Peyer's patch (tissue), 4 donors: ENCODE results near the gene PLXNA1. TPM values are rescaled to one million over a fixed set of nuclear protein-coding genes. Genes with fewer than 3 reads are reported as not detected.

Source experiments
- DNase-seq, 3 donors: peaks; one replicate each; pipeline ENCODE4 v3.0.0-alpha.2; 2017 to 2019
- H3K27ac ChIP-seq, 4 donors: fragments of 200-600 bp; sonication (generic); one replicate each; pipeline ENCODE4 v1.5.1; 2016 to 2019
- H3K27me3 ChIP-seq, 2 donors: fragments of 200-600 bp; sonication (generic); one replicate each; pipeline ENCODE4 v1.5.1; 2019
- H3K36me3 ChIP-seq, 3 donors: fragments of 200-600 bp; sonication (generic); one replicate each; pipeline ENCODE4 v1.5.1; 2016 to 2019
- H3K4me1 ChIP-seq, 4 donors: fragments of 200-600 bp; sonication (generic); one replicate each; pipeline ENCODE4 v1.5.1; 2016 to 2019
- H3K4me3 ChIP-seq, 4 donors: fragments of 200-600 bp; sonication (generic); 1 replicate in 3 of 4; 2 replicates in 1 of 4; pipeline ENCODE4 v1.5.1; 2016 to 2019; ENCODE audit warnings: mild to moderate bottlenecking in 1 of 4
- H3K9me3 ChIP-seq, 4 donors: fragments of 200-600 bp; sonication (generic); one replicate each; pipeline ENCODE4 v1.5.1; 2016 to 2019; ENCODE audit warnings: mild to moderate bottlenecking in 1 of 4
- POLR2A ChIP-seq, 2 donors: fragments of 450-650 bp; IDR thresholded peaks; one replicate each; pipeline ENCODE4 v1.5.1; 2017; ENCODE audit warnings: antibody characterized with exemption in 2 of 2, mild to moderate bottlenecking in 2 of 2, moderate library complexity in 2 of 2
- total RNA-seq, 4 donors: library from RNA; depleted of rRNA; stranded (reverse); fragments of >200 nt; gene quantifications; one replicate each; pipeline ENCODE4 v1.1.0, GENCODE V29; 2016
- TF ChIP-seq, protein P1 (sequence below), 6 experiments: fragments of 450-650 bp in 4 of 6; fragments of 200-600 bp in 2 of 6; sonication (generic) in 1 of 6; IDR thresholded peaks; one replicate each; pipeline ENCODE4 v1.5.1; 2017 to 2019; ENCODE audit warnings: antibody characterized with exemption in 6 of 6, mild to moderate bottlenecking in 3 of 6, moderate library complexity in 1 of 6

PLXNA1 gene
- total RNA-seq, 4 donors from 2014 or later = 30.1 to 54.5 (median 44.6) TPM

DNA sequence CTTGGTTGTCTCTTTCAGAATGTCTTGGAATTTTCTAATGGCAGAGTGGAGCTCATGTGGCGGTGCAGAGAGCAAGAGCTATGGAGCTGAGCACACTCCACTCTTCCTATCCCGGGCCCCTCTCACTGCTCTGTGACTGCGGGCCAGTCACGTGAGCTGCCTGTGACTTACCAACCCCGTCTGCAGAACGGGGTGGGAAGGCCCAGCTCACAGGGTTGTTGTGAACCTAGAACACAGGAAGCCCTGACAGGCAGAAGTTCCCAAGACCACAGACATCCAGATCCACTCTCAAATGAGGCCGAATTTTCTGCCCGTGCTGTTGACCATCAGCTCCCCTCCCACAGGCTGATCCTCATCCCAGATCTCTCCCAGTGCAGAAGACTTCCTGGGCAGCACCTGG, 35.5 kb upstream of the PLXNA1 start:
- H3K36me3 ChIP-seq = no peaks in the 10 kb centered on the region
- H3K27me3 ChIP-seq = no peaks in the 10 kb centered on the region
- no peak overlapping the region for H3K4me3 ChIP-seq
- peak in 1 of 3 donors; percentile 21 for DNase-seq
- TF ChIP-seq, protein P1, sequence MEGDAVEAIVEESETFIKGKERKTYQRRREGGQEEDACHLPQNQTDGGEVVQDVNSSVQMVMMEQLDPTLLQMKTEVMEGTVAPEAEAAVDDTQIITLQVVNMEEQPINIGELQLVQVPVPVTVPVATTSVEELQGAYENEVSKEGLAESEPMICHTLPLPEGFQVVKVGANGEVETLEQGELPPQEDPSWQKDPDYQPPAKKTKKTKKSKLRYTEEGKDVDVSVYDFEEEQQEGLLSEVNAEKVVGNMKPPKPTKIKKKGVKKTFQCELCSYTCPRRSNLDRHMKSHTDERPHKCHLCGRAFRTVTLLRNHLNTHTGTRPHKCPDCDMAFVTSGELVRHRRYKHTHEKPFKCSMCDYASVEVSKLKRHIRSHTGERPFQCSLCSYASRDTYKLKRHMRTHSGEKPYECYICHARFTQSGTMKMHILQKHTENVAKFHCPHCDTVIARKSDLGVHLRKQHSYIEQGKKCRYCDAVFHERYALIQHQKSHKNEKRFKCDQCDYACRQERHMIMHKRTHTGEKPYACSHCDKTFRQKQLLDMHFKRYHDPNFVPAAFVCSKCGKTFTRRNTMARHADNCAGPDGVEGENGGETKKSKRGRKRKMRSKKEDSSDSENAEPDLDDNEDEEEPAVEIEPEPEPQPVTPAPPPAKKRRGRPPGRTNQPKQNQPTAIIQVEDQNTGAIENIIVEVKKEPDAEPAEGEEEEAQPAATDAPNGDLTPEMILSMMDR (IDR thresholded peaks at IDR 0.05) = no peak
- TF ChIP-seq POLR2A (IDR thresholded peaks at IDR 0.05) = no peak
- H3K27ac ChIP-seq = peak overlapping the region in 1 of 4 donors; percentile 3
- H3K9me3 ChIP-seq = no peaks in the 10 kb centered on the region
- no peaks in the 10 kb centered on the region for H3K4me1 ChIP-seq

DNA sequence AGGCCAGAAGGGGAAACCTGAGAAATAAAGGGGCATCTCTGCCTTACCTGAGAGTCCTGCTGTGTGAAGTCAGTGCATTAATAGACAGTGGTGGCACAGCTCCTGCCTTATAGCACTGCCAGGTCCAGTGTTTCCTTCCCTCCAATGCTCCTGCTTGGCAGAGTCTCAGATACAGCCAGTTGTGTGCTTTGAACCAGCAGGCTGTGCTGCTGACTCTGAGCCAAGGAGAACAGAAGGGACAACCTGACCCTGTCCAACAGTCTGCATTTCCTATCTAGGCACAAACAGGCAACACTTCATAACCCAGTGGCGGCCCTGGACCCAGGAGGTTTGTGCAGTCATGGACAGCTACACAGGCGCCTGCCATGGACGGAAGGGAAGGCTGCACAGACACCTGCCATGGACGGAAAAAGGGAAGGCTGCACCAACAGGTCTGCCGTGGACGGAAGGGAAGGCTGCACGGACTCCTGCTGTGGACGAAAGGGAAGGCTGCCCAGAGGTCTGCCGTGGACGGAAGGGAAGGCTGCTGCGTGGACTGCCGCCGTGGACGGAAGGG, 33.9 kb upstream of the PLXNA1 start:
- H3K27me3 ChIP-seq = no peaks in the 10 kb centered on the region
- TF ChIP-seq, protein P1 (IDR thresholded peaks at IDR 0.05) = no peak
- no peak for TF ChIP-seq POLR2A (IDR thresholded peaks at IDR 0.05)
- no peaks in the 10 kb centered on the region for H3K9me3 ChIP-seq
- H3K36me3 ChIP-seq = no peaks in the 10 kb centered on the region
- DNase-seq = no peak
- no peak overlapping the region for H3K4me3 ChIP-seq
- no peak overlapping the region for H3K27ac ChIP-seq
- no peaks in the 10 kb centered on the region for H3K4me1 ChIP-seq

DNA sequence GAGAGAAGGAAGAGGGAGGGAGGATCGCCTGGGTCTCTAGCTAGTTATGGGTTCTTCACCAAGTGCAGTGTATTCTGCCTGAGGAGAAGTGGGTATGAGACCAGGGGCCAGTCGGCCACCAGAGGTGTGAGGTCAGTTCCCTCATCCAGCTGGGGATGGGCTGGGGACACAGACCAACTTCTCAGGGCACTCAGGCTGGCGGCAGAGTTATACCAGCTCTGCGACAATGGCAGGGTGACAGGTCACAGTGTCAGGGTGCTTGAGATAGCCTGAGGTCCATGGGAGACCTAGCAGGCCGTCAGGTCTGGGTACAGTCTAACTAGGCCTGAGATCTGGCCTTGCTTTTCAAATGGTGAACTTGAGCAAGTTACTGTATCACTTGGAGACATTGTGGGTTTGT, 31.4 kb upstream of the PLXNA1 start:
- Histone ChIP-seq H3K4me3 (no peak overlapping the region), H3K27me3 (no peaks in the 10 kb centered on the region), H3K27ac (no peak overlapping the region), H3K9me3 (no peaks in the 10 kb centered on the region), H3K4me1 (no peaks in the 10 kb centered on the region), H3K36me3 (no peaks in the 10 kb centered on the region)
- TF ChIP-seq, protein P1 (IDR thresholded peaks at IDR 0.05) = no peak
- TF ChIP-seq POLR2A (IDR thresholded peaks at IDR 0.05) = no peak
- DNase-seq = peak in 1 of 3 donors; percentile 37

DNA sequence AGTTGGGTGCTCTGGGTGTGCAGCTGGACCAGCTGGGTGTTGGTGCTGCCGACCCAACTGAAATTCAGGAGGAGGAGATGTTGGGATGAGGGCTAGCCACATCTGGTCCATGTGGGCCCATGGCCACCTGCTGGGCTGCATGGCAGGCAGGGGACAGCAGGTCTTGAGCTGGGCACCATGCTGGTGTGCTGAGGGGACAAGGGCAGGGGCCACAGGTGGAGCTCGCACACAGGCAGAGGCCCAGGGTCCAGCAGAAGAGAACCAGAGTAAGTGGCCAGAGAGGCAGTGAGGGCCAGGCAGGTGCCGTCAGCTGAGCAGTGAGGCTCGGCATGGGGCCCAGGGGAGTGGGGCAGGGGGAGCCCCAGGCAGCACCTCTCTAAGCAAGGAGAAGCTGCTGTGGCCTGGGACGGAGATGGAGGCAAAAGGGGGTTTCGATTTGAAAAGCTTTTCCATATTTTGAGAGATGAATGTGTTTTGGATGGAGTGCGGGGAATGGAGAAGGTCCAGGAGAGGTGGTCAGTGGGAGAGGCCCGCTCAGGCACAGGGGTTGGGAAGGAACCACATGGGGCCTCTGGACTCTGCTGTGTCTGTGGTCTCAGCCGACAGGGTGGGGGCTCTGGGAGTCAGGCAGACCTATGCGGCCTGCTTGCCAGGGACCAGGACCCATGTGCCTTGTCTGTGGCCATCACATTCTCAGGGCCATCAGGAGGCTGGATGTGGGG, 30.5 kb upstream of the PLXNA1 start:
- Histone ChIP-seq H3K4me1 (no peaks in the 10 kb centered on the region), H3K4me3 (no peak overlapping the region), H3K36me3 (no peaks in the 10 kb centered on the region), H3K27me3 (no peaks in the 10 kb centered on the region), H3K9me3 (no peaks in the 10 kb centered on the region), H3K27ac (no peak overlapping the region)
- TF ChIP-seq, protein P1 (IDR thresholded peaks at IDR 0.05) = no peak
- TF ChIP-seq POLR2A (IDR thresholded peaks at IDR 0.05) = no peak
- DNase-seq = peak in 2 of 3 donors; percentile 17 to 35

DNA sequence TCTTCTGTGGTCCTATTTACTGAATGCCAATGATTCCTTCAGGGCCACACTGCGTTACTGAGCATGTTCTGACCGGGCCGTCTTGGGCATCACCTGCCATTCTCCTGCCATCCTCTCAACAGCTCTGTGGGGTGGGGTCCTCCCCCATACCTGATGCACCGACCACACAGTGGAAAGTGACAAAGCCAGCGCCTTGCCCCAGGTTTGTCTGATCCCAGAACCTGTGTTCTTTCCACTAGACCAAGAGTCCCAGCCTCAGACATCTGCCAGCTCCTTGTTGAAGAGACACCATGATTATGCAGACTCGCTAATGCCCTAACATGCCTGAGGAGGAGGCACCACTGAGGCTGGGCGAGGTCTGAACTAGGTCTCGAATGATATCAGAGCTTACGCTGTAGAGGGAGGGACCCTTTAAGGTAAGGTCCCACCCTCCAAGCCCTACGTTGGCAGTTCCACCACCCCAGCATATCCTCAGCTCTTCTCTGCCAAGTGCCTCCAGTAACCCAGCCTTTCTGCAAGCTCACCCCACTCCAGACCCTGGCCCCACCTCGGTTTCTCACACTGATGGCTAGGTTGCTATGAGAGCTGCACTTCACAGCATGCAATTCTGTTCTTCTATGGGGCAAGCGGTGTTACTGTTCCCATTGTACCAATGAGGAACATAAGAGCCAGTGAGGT, 29.8 kb upstream of the PLXNA1 start:
- Histone ChIP-seq H3K27ac (no peak overlapping the region), H3K9me3 (no peaks in the 10 kb centered on the region), H3K27me3 (no peaks in the 10 kb centered on the region), H3K4me3 (no peak overlapping the region), H3K4me1 (no peaks in the 10 kb centered on the region), H3K36me3 (no peaks in the 10 kb centered on the region)
- TF ChIP-seq, protein P1 (IDR thresholded peaks at IDR 0.05) = no peak
- TF ChIP-seq POLR2A (IDR thresholded peaks at IDR 0.05) = no peak
- DNase-seq = peak in 1 of 3 donors; percentile 37
